ENCODE measurements around the gene RAET1G. TPM values are rescaled to one million over a fixed set of nuclear protein-coding genes. Genes with fewer than 3 reads are reported as not detected.
A peak's percentile ranks its signal among the peaks of the same experiment; 100 is the strongest.
"Not testable (repeated sequence)": the region's sequence is repeated elsewhere in the genome, so short reads cannot be mapped to it uniquely, and the experiment has no call there.

RAET1G gene
- total RNA-seq, 1 donor from 2014 or later = not detected

DNA sequence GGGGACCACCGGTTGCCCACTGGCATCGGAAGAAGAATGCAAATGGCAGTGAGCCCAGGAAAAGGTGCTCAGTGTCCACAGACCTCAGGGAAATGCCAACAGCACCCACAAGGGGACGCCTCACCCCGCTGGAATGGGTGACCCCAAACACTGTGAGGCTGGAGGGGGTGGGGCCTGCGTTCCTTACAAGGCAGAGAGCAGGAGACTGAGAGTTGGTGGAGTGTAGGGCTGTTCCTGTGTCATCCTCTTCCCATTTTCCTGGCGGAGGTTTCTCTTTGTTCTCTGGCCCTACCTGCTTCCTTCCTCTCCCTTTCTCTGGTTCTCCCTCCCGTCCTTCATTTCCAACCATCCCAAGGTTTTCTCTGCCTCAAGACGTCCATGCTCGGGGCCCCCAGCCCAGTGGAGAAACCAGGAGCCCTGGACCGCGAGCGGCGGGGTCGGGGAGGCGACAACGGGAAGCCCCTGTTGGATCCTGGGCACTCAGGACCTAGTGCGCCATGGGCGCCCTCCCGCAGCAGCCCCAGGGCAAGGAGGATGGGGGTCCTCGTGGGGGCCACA lies 15.2 kb upstream of the RAET1G start:
- peak overlapping the region; percentile 56 for H3K4me3 ChIP-seq (ENCODE audit: low read depth, low read length)
- TF ChIP-seq, protein P1, sequence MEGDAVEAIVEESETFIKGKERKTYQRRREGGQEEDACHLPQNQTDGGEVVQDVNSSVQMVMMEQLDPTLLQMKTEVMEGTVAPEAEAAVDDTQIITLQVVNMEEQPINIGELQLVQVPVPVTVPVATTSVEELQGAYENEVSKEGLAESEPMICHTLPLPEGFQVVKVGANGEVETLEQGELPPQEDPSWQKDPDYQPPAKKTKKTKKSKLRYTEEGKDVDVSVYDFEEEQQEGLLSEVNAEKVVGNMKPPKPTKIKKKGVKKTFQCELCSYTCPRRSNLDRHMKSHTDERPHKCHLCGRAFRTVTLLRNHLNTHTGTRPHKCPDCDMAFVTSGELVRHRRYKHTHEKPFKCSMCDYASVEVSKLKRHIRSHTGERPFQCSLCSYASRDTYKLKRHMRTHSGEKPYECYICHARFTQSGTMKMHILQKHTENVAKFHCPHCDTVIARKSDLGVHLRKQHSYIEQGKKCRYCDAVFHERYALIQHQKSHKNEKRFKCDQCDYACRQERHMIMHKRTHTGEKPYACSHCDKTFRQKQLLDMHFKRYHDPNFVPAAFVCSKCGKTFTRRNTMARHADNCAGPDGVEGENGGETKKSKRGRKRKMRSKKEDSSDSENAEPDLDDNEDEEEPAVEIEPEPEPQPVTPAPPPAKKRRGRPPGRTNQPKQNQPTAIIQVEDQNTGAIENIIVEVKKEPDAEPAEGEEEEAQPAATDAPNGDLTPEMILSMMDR (conservative IDR thresholded peaks at IDR 0.05; ENCODE audit: low read depth, low read length) = peak; percentile 23
- DNase-seq (ENCODE audit: low read depth) = not testable (repeated sequence)

DNA sequence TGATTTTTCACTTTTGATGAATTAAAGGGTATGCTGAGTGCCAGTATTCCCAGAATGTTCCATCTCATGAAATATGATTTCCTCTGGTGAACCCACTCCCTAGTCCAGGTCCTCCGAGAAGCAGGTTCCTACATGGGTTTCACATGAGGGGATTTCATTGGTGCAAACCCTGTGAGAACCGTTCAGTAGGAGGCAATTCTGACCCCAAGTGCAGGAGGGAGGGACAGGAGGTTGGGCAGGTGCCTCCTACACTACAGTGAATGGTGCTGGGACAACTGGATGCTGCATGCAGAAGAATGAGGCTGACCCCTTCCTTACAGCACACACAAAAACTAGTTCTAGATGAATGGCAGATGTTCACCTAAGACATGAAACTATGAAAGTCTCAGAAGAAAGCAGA lies 13.8 kb upstream of the RAET1G start:
- TF ChIP-seq, protein P1 (conservative IDR thresholded peaks at IDR 0.05; ENCODE audit: low read depth, low read length) = no peak
- DNase-seq (ENCODE audit: low read depth) = no peak
- H3K4me3 ChIP-seq (ENCODE audit: low read depth, low read length) = no peak overlapping the region

GRCh38 chr6:149935668-149936067 lies 12.7 kb upstream of the RAET1G start:
- no peak for DNase-seq (ENCODE audit: low read depth)
- H3K4me3 ChIP-seq (ENCODE audit: low read depth, low read length) = no peak overlapping the region
- TF ChIP-seq, protein P1 (conservative IDR thresholded peaks at IDR 0.05; ENCODE audit: low read depth, low read length) = no peak

DNA sequence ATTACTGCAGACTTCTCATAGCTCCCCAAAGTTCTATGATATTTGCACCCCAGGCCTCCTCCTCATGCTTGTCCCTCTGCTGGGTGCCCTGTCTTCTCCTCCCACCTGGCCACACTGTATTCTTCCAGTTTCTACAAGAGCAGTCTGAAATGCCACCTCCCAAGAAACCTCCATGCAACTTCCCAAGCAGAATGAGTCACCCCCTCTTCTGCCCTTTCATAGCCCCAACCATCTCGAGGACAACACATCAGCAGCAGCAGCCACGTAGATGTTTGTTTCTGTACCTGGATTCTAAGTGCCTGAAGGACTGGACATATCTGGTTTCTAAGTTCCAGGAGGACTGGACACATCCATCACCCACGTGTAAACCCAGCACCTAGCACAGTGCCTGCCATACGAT lies 12.3 kb upstream of the RAET1G start:
- TF ChIP-seq, protein P1 (conservative IDR thresholded peaks at IDR 0.05; ENCODE audit: low read depth, low read length) = no peak
- no peak for DNase-seq (ENCODE audit: low read depth)

GRCh38 chr6:149934249-149935156 lies 11.6 kb upstream of the RAET1G start:
- no peak overlapping the region for H3K4me3 ChIP-seq (ENCODE audit: low read depth, low read length)
- TF ChIP-seq, protein P1 (conservative IDR thresholded peaks at IDR 0.05; ENCODE audit: low read depth, low read length) = peak; percentile 73
- DNase-seq (ENCODE audit: low read depth) = peak; percentile 39

More for the DNA sequence above, 12.3 kb upstream of the RAET1G start:
- no peak overlapping the region for H3K4me3 ChIP-seq (ENCODE audit: low read depth, low read length)

GRCh38 chr6:149933461-149933860 lies 10.5 kb upstream of the RAET1G start:
- TF ChIP-seq, protein P1 (conservative IDR thresholded peaks at IDR 0.05; ENCODE audit: low read depth, low read length) = no peak
- no peak overlapping the region for H3K4me3 ChIP-seq (ENCODE audit: low read depth, low read length)
- DNase-seq (ENCODE audit: low read depth) = no peak
